ENCODE measurements around the gene MRPL33. TPM values are rescaled to one million over a fixed set of nuclear protein-coding genes. Genes with fewer than 3 reads are reported as not detected.
A peak's percentile ranks its signal among the peaks of the same experiment; 100 is the strongest.

MRPL33 gene
- polyA plus RNA-seq, 3 donors, result 67.4 to 341 (median 331) TPM

GRCh38 chr2:27806311-27807059 lies 35.0 kb downstream of the MRPL33 start:
- intact Hi-C loops (cut with micrococcal nuclease), result no loop called here
- H3K4me3 Mint-ChIP-seq, result no peak overlapping the region
- H3K9me3 ChIP-seq (replicated peaks in 1 of 2; ENCODE audit: control insufficient read depth in 1 of 2, insufficient read depth in 1 of 2, low read length in 2 of 2), result no peaks in the 10 kb centered on the region
- peak overlapping the region in 1 of 2 donors; percentile 34 for H3K27ac ChIP-seq (ENCODE audit: low read depth in 1 of 2, low read length in 2 of 2)
- DNase-seq, result no peak
- H3K4me3 ChIP-seq (replicated peaks in 1 of 3; ENCODE audit: low read depth in 2 of 3, low read length in 3 of 3), result no peak overlapping the region
- no peak overlapping the region for H3K9ac ChIP-seq (ENCODE audit: insufficient read depth, low read length, poor library complexity, severe bottlenecking)
- H3K4me1 ChIP-seq (ENCODE audit: control insufficient read depth in 1 of 2, insufficient read depth in 2 of 2, low read length in 2 of 2), result peaks cover 90 to 93% of the 10 kb centered on the region in 2 donors
- no peak overlapping the region for H2AFZ ChIP-seq (ENCODE audit: insufficient read depth, low read depth, low read length, poor library complexity, severe bottlenecking)
- peaks cover 40% of the 10 kb centered on the region for H3K79me2 ChIP-seq (ENCODE audit: insufficient read depth, low read length)
- no peak for TF ChIP-seq CTCF (IDR thresholded peaks at IDR 0.05)
- WGBS (ENCODE audit: insufficient coverage), result 100% methylated on average over 2 of the region's 5 CpGs
- no peak overlapping the region for H3K4me2 ChIP-seq (replicated peaks; ENCODE audit: extremely low read depth, low read length, poor library complexity, severe bottlenecking)
- no peaks in the 10 kb centered on the region for H3K9me3 Mint-ChIP-seq
- H3K27me3 ChIP-seq (ENCODE audit: control insufficient read depth in 2 of 2, insufficient read depth in 2 of 2, low read length in 2 of 2), result no peaks in the 10 kb centered on the region
- H3K27me3 Mint-ChIP-seq (ENCODE audit: low read depth in 3 of 3), result no peaks in the 10 kb centered on the region
- no peaks in the 10 kb centered on the region for H3K36me3 ChIP-seq (replicated peaks in 1 of 2; ENCODE audit: control insufficient read depth in 1 of 2, insufficient read depth in 2 of 2, low read length in 2 of 2)
- peaks cover 86% of the 10 kb centered on the region for H3K4me1 Mint-ChIP-seq
- peak overlapping the region in 2 of 7 donors; percentile 43 to 65 for H3K27ac Mint-ChIP-seq
- H3K36me3 Mint-ChIP-seq, result no peaks in the 10 kb centered on the region
- H4K20me1 ChIP-seq (ENCODE audit: insufficient read depth, low read length), result no peaks in the 10 kb centered on the region

GRCh38 chr2:27807476-27807875 lies 36.0 kb downstream of the MRPL33 start:
- WGBS (ENCODE audit: insufficient coverage), result no CpG with 5 or more reads among the region's 4 CpGs
- Histone ChIP-seq H3K4me3 (replicated peaks in 1 of 3; ENCODE audit: low read depth in 2 of 3, low read length in 3 of 3) (no peak overlapping the region), H4K20me1 (ENCODE audit: insufficient read depth, low read length) (no peaks in the 10 kb centered on the region), H3K27ac (ENCODE audit: low read depth in 1 of 2, low read length in 2 of 2) (no peak overlapping the region), H3K79me2 (ENCODE audit: insufficient read depth, low read length) (peaks cover 40% of the 10 kb centered on the region), H3K9ac (ENCODE audit: insufficient read depth, low read length, poor library complexity, severe bottlenecking) (no peak overlapping the region), H2AFZ (ENCODE audit: insufficient read depth, low read depth, low read length, poor library complexity, severe bottlenecking) (no peak overlapping the region), H3K4me2 (replicated peaks; ENCODE audit: extremely low read depth, low read length, poor library complexity, severe bottlenecking) (no peak overlapping the region), H3K9me3 (replicated peaks in 1 of 2; ENCODE audit: control insufficient read depth in 1 of 2, insufficient read depth in 1 of 2, low read length in 2 of 2) (no peaks in the 10 kb centered on the region), H3K4me1 (ENCODE audit: control insufficient read depth in 1 of 2, insufficient read depth in 2 of 2, low read length in 2 of 2) (peaks cover 88 to 93% of the 10 kb centered on the region in 2 donors), H3K27me3 (ENCODE audit: control insufficient read depth in 2 of 2, insufficient read depth in 2 of 2, low read length in 2 of 2) (no peaks in the 10 kb centered on the region), H3K36me3 (replicated peaks in 1 of 2; ENCODE audit: control insufficient read depth in 1 of 2, insufficient read depth in 2 of 2, low read length in 2 of 2) (no peaks in the 10 kb centered on the region)
- no peaks in the 10 kb centered on the region for H3K36me3 Mint-ChIP-seq
- no peak overlapping the region for H3K4me3 Mint-ChIP-seq
- peak; percentile 39 for TF ChIP-seq CTCF (IDR thresholded peaks at IDR 0.05)
- no peaks in the 10 kb centered on the region for H3K27me3 Mint-ChIP-seq (ENCODE audit: low read depth in 3 of 3)
- H3K4me1 Mint-ChIP-seq, result peaks cover 85% of the 10 kb centered on the region
- H3K27ac Mint-ChIP-seq, result peak overlapping the region in 4 of 7 donors; percentile 25 to 89 (median 64)
- intact Hi-C loops (cut with micrococcal nuclease), result no loop called here
- no peaks in the 10 kb centered on the region for H3K9me3 Mint-ChIP-seq
- DNase-seq, result no peak
